Measurements from ENCODE around the gene TMOD2.

TMOD2 gene

DNA sequence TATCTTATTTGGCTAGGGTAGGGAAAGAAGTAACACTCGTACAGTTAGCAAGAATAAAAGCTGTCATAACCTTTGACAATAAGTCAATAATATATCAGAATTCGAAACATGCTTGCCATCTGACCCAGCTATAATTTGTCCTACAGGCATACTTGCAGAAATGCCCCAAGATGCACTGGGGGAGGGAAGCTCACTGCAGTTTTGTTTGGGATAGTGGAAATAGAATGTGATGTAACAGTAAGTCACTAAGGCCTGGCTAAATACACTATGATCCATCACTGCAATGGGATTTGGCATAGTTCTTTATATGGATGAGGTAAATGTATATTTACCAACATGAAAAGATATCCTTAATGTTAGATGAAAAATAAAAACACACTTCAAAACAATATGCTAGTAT, 52.6 kb downstream of the TMOD2 start:
- in situ Hi-C loops (cut with HindIII; ENCODE audit: low sequenced_read_pairs): no loop called here
- H3K4me3 ChIP-seq (ENCODE audit: low read depth, low read length): no peak overlapping the region
- no peak for DNase-seq (ENCODE audit: low read depth)
- TF ChIP-seq, protein P1, sequence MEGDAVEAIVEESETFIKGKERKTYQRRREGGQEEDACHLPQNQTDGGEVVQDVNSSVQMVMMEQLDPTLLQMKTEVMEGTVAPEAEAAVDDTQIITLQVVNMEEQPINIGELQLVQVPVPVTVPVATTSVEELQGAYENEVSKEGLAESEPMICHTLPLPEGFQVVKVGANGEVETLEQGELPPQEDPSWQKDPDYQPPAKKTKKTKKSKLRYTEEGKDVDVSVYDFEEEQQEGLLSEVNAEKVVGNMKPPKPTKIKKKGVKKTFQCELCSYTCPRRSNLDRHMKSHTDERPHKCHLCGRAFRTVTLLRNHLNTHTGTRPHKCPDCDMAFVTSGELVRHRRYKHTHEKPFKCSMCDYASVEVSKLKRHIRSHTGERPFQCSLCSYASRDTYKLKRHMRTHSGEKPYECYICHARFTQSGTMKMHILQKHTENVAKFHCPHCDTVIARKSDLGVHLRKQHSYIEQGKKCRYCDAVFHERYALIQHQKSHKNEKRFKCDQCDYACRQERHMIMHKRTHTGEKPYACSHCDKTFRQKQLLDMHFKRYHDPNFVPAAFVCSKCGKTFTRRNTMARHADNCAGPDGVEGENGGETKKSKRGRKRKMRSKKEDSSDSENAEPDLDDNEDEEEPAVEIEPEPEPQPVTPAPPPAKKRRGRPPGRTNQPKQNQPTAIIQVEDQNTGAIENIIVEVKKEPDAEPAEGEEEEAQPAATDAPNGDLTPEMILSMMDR (IDR thresholded peaks at IDR 0.05; ENCODE audit: low read depth, low read length, missing control alignments): no peak

DNA sequence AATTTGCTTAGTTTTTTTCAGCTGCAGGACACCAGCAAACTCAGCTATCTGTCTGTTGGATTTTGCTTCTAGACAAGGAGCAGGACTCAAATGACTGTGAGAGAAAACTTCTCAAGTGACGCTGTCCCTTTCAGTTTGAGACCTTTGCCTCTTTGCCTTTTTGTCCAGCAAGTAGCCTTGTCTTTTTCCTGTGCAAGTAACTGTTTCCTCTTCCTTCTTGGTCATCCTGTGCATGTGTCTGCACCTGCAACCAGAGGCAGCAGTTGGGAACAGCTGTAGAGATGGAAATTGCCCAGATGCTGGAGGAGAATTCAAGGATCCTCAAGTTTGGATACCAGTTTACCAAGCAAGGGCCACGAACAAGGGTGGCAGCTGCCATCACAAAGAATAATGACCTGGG, 54.7 kb downstream of the TMOD2 start:
- no peak for DNase-seq (ENCODE audit: low read depth)
- H3K4me3 ChIP-seq (ENCODE audit: low read depth, low read length): no peak overlapping the region
- in situ Hi-C loops (cut with HindIII; ENCODE audit: low sequenced_read_pairs): no loop called here
- TF ChIP-seq, protein P1 (IDR thresholded peaks at IDR 0.05; ENCODE audit: low read depth, low read length, missing control alignments): no peak

DNA sequence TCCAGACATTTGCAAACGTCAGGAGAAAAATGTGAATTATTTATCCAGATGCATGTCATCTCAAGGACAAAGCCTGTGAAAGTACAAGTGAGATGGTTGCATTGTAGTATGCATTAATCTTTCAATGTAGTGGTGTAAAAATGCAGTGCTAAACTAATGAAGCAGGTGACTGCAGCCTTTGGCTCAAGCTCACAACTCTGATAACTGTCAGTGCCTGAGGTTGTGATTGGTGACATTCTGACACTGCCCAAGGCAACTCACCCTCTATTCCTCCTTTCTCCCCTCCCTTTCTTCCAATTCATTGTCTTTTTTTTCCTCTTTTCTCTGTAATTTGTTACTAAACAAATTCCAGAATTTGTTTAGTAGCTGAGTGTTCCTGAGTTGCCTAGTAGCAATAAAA, 58.1 kb downstream of the TMOD2 start:
- in situ Hi-C loops (cut with HindIII; ENCODE audit: low sequenced_read_pairs): no loop called here
- H3K4me3 ChIP-seq (ENCODE audit: low read depth, low read length): no peak overlapping the region
- TF ChIP-seq, protein P1 (IDR thresholded peaks at IDR 0.05; ENCODE audit: low read depth, low read length, missing control alignments): no peak
- no peak for DNase-seq (ENCODE audit: low read depth)

DNA sequence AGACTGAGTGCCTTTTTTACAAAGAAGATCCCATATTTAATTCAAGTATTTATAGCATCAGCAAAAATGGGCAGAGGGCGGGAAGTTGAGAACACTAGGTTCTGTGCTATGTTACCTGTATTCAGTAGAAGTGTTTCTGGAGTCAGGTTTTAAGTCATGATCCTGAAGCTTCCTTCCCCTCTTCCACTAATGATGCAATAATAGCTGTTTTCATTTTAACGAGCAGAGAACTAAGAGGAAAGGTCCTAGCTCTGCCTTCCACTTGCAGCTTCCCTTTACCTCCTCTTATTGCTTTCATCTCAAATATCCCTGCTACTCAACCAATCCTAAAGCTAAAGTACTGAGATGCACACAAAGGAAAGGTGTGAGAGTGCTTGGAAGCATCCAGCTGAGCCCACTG, 61.2 kb downstream of the TMOD2 start:
- TF ChIP-seq, protein P1 (IDR thresholded peaks at IDR 0.05; ENCODE audit: low read depth, low read length, missing control alignments): no peak
- in situ Hi-C loops (cut with HindIII; ENCODE audit: low sequenced_read_pairs): no loop called here
- DNase-seq (ENCODE audit: low read depth): no peak
- no peak overlapping the region for H3K4me3 ChIP-seq (ENCODE audit: low read depth, low read length)

DNA sequence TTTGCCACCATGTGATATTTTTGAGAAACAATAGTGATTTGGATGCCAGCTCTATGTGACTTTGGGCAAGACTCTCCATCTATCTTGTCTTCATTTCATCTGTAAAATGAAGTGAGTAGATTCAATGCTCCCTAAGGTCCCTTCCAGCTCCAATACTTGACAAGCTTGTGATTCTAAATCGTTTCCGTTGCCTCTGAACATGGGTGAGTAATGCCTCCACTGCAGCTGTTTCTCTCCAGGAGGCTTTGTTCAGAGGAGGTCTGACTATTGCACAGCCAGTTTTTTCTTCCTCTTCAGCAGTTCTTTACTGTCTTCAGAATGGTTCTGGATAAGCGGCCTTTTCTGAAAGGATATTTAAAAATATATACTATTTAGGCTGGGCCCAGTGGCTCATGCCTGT, 63.2 kb downstream of the TMOD2 start:
- no peak overlapping the region for H3K4me3 ChIP-seq (ENCODE audit: low read depth, low read length)
- TF ChIP-seq, protein P1 (IDR thresholded peaks at IDR 0.05; ENCODE audit: low read depth, low read length, missing control alignments): no peak
- in situ Hi-C loops (cut with HindIII; ENCODE audit: low sequenced_read_pairs): no loop called here
- DNase-seq (ENCODE audit: low read depth): no peak

DNA sequence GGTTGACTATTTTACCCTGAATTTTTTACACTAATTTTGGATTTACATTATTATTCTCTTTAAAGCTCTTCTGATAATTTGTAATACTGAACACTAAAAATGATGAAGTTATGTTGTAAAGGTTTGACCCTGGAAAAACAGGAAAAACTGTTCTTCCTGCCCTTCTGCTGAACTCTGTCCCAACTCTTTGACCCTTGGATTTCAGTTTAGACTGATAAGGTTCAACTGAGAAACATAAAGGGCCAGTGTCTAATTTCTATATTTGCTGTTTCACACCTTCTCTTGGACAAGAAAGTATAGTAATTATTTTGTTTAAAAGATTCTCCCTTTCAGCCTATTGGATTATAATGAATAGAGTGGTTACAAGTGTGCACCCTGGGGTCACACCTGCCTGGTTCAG, 65.2 kb downstream of the TMOD2 start:
- in situ Hi-C loops (cut with HindIII; ENCODE audit: low sequenced_read_pairs): no loop called here
- DNase-seq (ENCODE audit: low read depth): no peak
- TF ChIP-seq, protein P1 (IDR thresholded peaks at IDR 0.05; ENCODE audit: low read depth, low read length, missing control alignments): no peak
- H3K4me3 ChIP-seq (ENCODE audit: low read depth, low read length): no peak overlapping the region

DNA sequence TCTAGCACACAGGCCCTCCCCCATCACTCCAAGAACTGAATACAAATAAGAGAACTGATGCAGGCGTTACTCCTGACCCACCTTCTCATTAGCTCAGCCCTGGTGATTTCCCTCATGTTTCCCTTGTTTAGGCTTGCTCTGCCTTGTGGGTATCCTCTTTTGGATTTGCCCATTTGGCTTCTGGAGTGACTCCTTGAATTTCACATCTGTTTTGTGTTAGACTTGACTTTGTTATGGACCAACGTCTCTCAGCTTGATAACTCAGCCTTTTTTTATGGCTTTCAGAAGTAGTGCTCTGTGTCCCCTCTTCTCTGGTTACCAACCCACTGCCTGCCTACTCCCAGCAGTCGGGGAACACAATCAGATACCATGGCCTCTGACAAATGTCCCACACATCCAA, 66.8 kb downstream of the TMOD2 start:
- TF ChIP-seq, protein P1 (IDR thresholded peaks at IDR 0.05; ENCODE audit: low read depth, low read length, missing control alignments): no peak
- in situ Hi-C loops (cut with HindIII; ENCODE audit: low sequenced_read_pairs): no loop called here

More for the DNA sequence above, 66.8 kb downstream of the TMOD2 start:
- no peak overlapping the region for H3K4me3 ChIP-seq (ENCODE audit: low read depth, low read length)
- no peak for DNase-seq (ENCODE audit: low read depth)

Data from astrocyte of the cerebellum (primary cell).